ENCODE data around the gene MRGPRX2. TPM values are rescaled to one million over a fixed set of nuclear protein-coding genes. Genes with fewer than 3 reads are reported as not detected.
A peak's percentile ranks its signal among the peaks of the same experiment; 100 is the strongest.

The MRGPRX2 gene
- total RNA-seq, 6 donors from 2014 or later = 0.14 TPM; not detected in 5

DNA sequence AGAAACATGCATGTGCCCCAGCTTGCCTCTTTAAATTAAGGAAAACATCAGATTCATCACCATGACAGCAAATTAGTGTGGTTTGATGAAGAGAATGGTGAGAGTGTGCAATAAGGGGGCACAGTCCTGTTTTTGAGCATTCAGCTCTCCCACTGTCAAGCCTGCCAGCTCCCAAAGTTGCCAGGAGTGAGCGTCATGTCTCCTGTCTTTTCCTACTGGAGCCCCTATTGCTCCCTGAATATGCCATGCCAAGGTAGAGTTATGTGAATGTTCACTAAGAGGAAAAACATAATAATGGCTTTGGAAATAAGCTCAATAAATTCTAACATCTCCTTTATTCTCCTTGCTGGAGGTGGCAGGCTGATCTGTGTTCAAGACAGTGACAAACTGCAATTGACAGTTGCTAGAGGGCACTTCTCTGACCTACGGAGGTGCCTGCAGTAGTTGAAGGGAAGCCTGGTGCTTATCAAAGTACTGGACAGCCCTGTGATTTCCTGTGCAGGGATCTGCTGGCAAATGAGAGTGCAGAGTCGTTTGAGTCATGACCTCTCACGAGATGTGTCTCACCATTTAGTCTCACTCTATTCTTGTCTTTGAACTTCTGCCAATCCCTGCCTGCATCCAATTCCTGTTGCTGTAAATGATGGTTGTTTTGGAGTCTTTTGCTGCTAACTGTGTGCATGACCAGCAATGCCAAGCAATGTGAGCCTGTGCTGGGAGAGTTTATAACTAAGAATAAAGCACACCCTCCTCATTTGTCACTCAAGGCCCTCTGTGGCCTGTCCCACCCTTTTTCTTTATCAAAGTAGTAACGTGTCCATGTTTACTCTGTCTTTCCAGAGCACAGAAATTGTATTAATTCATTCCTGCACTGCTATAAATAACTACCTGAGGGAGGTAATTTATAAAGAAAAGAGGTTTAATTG is 34.8 kb downstream of the MRGPRX2 start:
- Histone ChIP-seq H3K9me3 (no peaks in the 10 kb centered on the region), H3K36me3 (no peaks in the 10 kb centered on the region), H3K4me1 (no peaks in the 10 kb centered on the region), H3K27ac (no peak overlapping the region), H3K27me3 (no peaks in the 10 kb centered on the region), H3K4me3 (no peak overlapping the region)
- no peak for DNase-seq
- TF ChIP-seq POLR2AphosphoS5 (IDR thresholded peaks at IDR 0.05) (no peak), EP300 (IDR thresholded peaks at IDR 0.05) (no peak), POLR2A (IDR thresholded peaks at IDR 0.05) (no peak)
- TF ChIP-seq, protein P1, sequence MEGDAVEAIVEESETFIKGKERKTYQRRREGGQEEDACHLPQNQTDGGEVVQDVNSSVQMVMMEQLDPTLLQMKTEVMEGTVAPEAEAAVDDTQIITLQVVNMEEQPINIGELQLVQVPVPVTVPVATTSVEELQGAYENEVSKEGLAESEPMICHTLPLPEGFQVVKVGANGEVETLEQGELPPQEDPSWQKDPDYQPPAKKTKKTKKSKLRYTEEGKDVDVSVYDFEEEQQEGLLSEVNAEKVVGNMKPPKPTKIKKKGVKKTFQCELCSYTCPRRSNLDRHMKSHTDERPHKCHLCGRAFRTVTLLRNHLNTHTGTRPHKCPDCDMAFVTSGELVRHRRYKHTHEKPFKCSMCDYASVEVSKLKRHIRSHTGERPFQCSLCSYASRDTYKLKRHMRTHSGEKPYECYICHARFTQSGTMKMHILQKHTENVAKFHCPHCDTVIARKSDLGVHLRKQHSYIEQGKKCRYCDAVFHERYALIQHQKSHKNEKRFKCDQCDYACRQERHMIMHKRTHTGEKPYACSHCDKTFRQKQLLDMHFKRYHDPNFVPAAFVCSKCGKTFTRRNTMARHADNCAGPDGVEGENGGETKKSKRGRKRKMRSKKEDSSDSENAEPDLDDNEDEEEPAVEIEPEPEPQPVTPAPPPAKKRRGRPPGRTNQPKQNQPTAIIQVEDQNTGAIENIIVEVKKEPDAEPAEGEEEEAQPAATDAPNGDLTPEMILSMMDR (IDR thresholded peaks at IDR 0.05) = no peak
- peak in 1 of 2 donors; percentile 14 for ATAC-seq (ENCODE audit: low FRiP score in 2 of 2)
- 28% methylated on average over 5 of the region's 5 CpGs for WGBS, 2 donors

DNA sequence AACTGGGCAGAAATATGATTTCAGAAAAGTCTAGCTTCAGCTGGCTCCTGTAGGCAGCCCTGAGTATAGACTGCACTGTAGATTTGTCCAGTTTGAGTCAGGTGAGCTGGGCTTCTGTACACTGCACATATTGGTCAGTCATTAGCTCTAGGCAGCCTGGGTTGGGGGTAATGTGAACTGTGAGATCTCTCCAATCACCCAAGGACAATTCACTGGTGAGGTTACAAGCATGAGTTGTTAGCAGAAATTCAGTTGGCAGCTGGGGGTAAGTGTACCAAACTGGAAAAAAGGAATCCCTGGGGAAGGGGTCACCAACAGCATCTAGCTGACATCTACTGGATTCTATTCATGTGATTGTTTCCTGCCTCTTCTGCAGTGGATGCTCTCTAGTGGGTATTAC is 39.7 kb downstream of the MRGPRX2 start:
- Histone ChIP-seq H3K9me3 (no peaks in the 10 kb centered on the region), H3K36me3 (no peaks in the 10 kb centered on the region), H3K4me3 (no peak overlapping the region), H3K4me1 (no peaks in the 10 kb centered on the region), H3K27ac (no peak overlapping the region), H3K27me3 (no peaks in the 10 kb centered on the region)
- DNase-seq (no peak), ATAC-seq (ENCODE audit: low FRiP score in 2 of 2) (no peak)
- no peak for TF ChIP-seq POLR2A (IDR thresholded peaks at IDR 0.05)
- TF ChIP-seq, protein P1 (IDR thresholded peaks at IDR 0.05) = no peak
- TF ChIP-seq POLR2AphosphoS5 (IDR thresholded peaks at IDR 0.05) = no peak
- TF ChIP-seq EP300 (IDR thresholded peaks at IDR 0.05) = no peak

DNA sequence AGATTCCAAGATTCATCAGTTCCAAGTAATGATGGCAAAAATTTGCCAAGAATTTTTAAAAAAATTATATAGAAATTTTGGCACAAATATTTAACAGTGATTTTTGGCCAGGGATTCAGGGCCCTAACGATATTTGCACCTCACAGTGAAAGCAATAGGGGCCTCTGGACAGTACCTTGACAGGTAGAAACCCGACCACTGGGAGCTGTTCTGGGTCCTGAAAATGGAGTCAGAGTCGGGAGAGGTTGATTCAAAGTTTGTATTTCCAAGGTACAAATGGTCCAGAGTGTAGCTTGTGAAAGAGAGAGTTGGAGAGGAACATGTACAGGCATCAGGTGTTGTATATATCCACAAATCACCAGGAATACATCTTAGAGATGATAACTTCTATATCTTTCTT is 41.6 kb downstream of the MRGPRX2 start:
- no peaks in the 10 kb centered on the region for H3K9me3 ChIP-seq
- H3K4me3 ChIP-seq = no peak overlapping the region
- no peaks in the 10 kb centered on the region for H3K27me3 ChIP-seq
- no peaks in the 10 kb centered on the region for H3K4me1 ChIP-seq
- H3K27ac ChIP-seq = no peak overlapping the region
- no peaks in the 10 kb centered on the region for H3K36me3 ChIP-seq
- ATAC-seq (ENCODE audit: low FRiP score in 2 of 2) (no peak), DNase-seq (no peak)
- 12 to 14% methylated on average over 3 of the region's 3 CpGs for WGBS, 2 donors
- TF ChIP-seq, protein P1 (IDR thresholded peaks at IDR 0.05) = no peak
- TF ChIP-seq EP300 (IDR thresholded peaks at IDR 0.05) (no peak), POLR2AphosphoS5 (IDR thresholded peaks at IDR 0.05) (no peak), POLR2A (IDR thresholded peaks at IDR 0.05) (no peak)

DNA sequence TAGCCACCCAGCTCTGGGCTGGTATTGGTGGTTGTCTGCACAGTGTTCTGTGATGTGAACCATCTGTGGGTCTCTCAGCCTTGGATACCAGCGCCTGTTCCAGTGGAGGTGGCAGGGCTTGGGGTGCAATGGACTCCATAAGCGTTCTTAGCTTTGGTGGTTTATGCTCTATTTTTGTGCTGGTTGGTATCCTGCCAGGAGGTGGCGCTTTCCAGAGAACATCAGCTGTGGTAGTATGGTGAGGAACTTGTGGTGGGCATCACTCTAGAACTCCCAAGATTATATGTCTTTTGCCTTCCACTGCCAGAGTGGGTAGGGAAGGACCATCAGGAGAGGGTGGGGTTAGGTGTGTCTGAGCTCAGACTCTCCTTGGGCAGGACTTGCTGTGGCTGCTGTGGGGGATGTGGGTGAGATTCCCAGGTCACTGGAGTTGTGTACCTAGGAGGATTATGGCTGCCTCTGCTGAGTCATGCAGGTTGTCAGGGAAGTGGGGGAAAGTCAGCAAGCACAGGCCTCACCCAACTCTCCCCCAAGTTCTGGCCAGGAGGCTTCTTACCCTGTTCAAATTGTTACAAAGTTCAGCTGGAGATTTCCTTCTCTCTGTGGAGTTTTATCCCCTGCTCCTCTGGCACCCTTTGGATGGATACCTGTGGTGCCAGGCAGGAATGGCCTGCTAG is 47.2 kb downstream of the MRGPRX2 start:
- no peaks in the 10 kb centered on the region for H3K4me1 ChIP-seq
- WGBS, 2 donors = 78 to 83% methylated on average over 3 of the region's 3 CpGs
- no peak overlapping the region for H3K4me3 ChIP-seq
- H3K27me3 ChIP-seq = no peaks in the 10 kb centered on the region
- H3K36me3 ChIP-seq = no peaks in the 10 kb centered on the region
- ATAC-seq (ENCODE audit: low FRiP score in 2 of 2) (no peak), DNase-seq (no peak)
- H3K27ac ChIP-seq = no peak overlapping the region
- TF ChIP-seq POLR2A (IDR thresholded peaks at IDR 0.05) (no peak), POLR2AphosphoS5 (IDR thresholded peaks at IDR 0.05) (no peak), EP300 (IDR thresholded peaks at IDR 0.05) (no peak)
- TF ChIP-seq, protein P1 (IDR thresholded peaks at IDR 0.05) = no peak
- no peaks in the 10 kb centered on the region for H3K9me3 ChIP-seq

Measured in upper lobe of left lung (tissue), 6 donors.